ENCODE results near the gene ANAPC1.
A peak's percentile ranks its signal among the peaks of the same experiment; 100 is the strongest.

The ANAPC1 gene

GRCh38 chr2:111898703-111899514 is 14.9 kb upstream of the ANAPC1 start:
- Histone ChIP-seq H3K4me1 (ENCODE audit: insufficient read depth, low read length, severe bottlenecking) (peaks cover 20% of the 10 kb centered on the region), H3K9me2 (ENCODE audit: low read depth, low read length) (no peaks in the 10 kb centered on the region), H3K36me3 (ENCODE audit: insufficient read depth, low read length) (no peaks in the 10 kb centered on the region), H3K27ac (ENCODE audit: low read depth, low read length, poor library complexity, severe bottlenecking) (no peak overlapping the region), H3K4me2 (ENCODE audit: low read length) (peak overlapping the region; percentile 77), H3K79me2 (ENCODE audit: insufficient read depth, low read length) (no peaks in the 10 kb centered on the region), H3K9ac (ENCODE audit: low read length) (peak overlapping the region; percentile 36; the same call in 1 of the 2 replicates), H3F3A (ENCODE audit: insufficient read depth, low read length) (peaks cover 4% of the 10 kb centered on the region; the same call in 1 of the 2 replicates), H3K9me3 (ENCODE audit: low read length) (no peaks in the 10 kb centered on the region), H3K27me3 (ENCODE audit: insufficient read depth, low read length) (peaks cover 3% of the 10 kb centered on the region; the same call in 1 of the 2 replicates), H4K20me1 (ENCODE audit: insufficient read depth, low read length) (no peaks in the 10 kb centered on the region), H3K4me3 (ENCODE audit: low read depth, low read length, poor library complexity, severe bottlenecking) (peak overlapping the region; percentile 64), H2AFZ (ENCODE audit: low read length) (no peak overlapping the region)
- TF ChIP-seq CTCF (IDR thresholded peaks at IDR 0.05; ENCODE audit: low read length), result no peak

GRCh38 chr2:111897924-111898702 is 14.1 kb upstream of the ANAPC1 start, which contains the start of gene MERTK:
MERTK (plus strand) TSS chr2:111898607; CDS start chr2:111898736, 129 bp downstream.
- no peaks in the 10 kb centered on the region for H3K9me2 ChIP-seq (ENCODE audit: low read depth, low read length)
- no peaks in the 10 kb centered on the region for H4K20me1 ChIP-seq (ENCODE audit: insufficient read depth, low read length)
- H3K36me3 ChIP-seq (ENCODE audit: insufficient read depth, low read length), result no peaks in the 10 kb centered on the region
- peaks cover 20% of the 10 kb centered on the region for H3K4me1 ChIP-seq (ENCODE audit: insufficient read depth, low read length, severe bottlenecking)
- peaks cover 3% of the 10 kb centered on the region; the same call in 1 of the 2 replicates for H3K27me3 ChIP-seq (ENCODE audit: insufficient read depth, low read length)
- H3K4me3 ChIP-seq (ENCODE audit: low read depth, low read length, poor library complexity, severe bottlenecking), result peak within 1 kb of the TSS; percentile 64
- H2AFZ ChIP-seq (ENCODE audit: low read length), result no peak within 1 kb of the TSS
- peak within 1 kb of the TSS; percentile 77 for H3K4me2 ChIP-seq (ENCODE audit: low read length)
- peak within 1 kb of the TSS; percentile 36; the same call in 1 of the 2 replicates for H3K9ac ChIP-seq (ENCODE audit: low read length)
- H3K79me2 ChIP-seq (ENCODE audit: insufficient read depth, low read length), result no peaks in the 10 kb centered on the region
- H3K9me3 ChIP-seq (ENCODE audit: low read length), result no peaks in the 10 kb centered on the region
- H3F3A ChIP-seq (ENCODE audit: insufficient read depth, low read length), result peaks cover 4% of the 10 kb centered on the region; the same call in 1 of the 2 replicates
- TF ChIP-seq CTCF (IDR thresholded peaks at IDR 0.05; ENCODE audit: low read length) (peak; percentile 28; the same call in 1 of the 2 replicates), EZH2 (IDR thresholded peaks at IDR 0.05; ENCODE audit: borderline replicate concordance, low read length) (no peak)
- no peak within 1 kb of the TSS for H3K27ac ChIP-seq (ENCODE audit: low read depth, low read length, poor library complexity, severe bottlenecking)

GRCh38 chr2:111897630-111897923 is 13.6 kb upstream of the ANAPC1 start:
- Histone ChIP-seq H4K20me1 (ENCODE audit: insufficient read depth, low read length) (no peaks in the 10 kb centered on the region), H3K4me2 (ENCODE audit: low read length) (peak overlapping the region; percentile 77), H3K4me3 (ENCODE audit: low read depth, low read length, poor library complexity, severe bottlenecking) (peak overlapping the region; percentile 64), H3K9ac (ENCODE audit: low read length) (peak overlapping the region; percentile 27; the same call in 1 of the 2 replicates), H3K27ac (ENCODE audit: low read depth, low read length, poor library complexity, severe bottlenecking) (no peak overlapping the region), H3F3A (ENCODE audit: insufficient read depth, low read length) (peaks cover 4% of the 10 kb centered on the region; the same call in 1 of the 2 replicates), H3K36me3 (ENCODE audit: insufficient read depth, low read length) (no peaks in the 10 kb centered on the region), H3K79me2 (ENCODE audit: insufficient read depth, low read length) (no peaks in the 10 kb centered on the region), H3K27me3 (ENCODE audit: insufficient read depth, low read length) (peaks cover 3% of the 10 kb centered on the region; the same call in 1 of the 2 replicates), H3K9me2 (ENCODE audit: low read depth, low read length) (no peaks in the 10 kb centered on the region), H3K4me1 (ENCODE audit: insufficient read depth, low read length, severe bottlenecking) (peaks cover 20% of the 10 kb centered on the region), H2AFZ (ENCODE audit: low read length) (no peak overlapping the region), H3K9me3 (ENCODE audit: low read length) (no peaks in the 10 kb centered on the region)
- TF ChIP-seq CTCF (IDR thresholded peaks at IDR 0.05; ENCODE audit: low read length) (no peak), EZH2 (IDR thresholded peaks at IDR 0.05; ENCODE audit: borderline replicate concordance, low read length) (no peak)
